HG03558 (cell line): ENCODE data around the gene EDIL3.
A peak's percentile ranks its signal among the peaks of the same experiment; 100 is the strongest.
"Not testable (repeated sequence)": the region's sequence is repeated elsewhere in the genome, so short reads cannot be mapped to it uniquely, and the experiment has no call there.

Experiments used
- ATAC-seq: cut with Tn5 transposase; IDR thresholded peaks from one replicate; pipeline ENCODE4 v1.9.1; 2021; ENCODE audit warnings: moderate number of reproducible peaks; ENCODE audit not compliant: unreplicated experiment; ENCODE audit errors: extremely low read depth

EDIL3 gene

GRCh38 chr5:84309850-84310249, 74.8 kb downstream of the EDIL3 start:
- not testable (repeated sequence) for ATAC-seq

DNA sequence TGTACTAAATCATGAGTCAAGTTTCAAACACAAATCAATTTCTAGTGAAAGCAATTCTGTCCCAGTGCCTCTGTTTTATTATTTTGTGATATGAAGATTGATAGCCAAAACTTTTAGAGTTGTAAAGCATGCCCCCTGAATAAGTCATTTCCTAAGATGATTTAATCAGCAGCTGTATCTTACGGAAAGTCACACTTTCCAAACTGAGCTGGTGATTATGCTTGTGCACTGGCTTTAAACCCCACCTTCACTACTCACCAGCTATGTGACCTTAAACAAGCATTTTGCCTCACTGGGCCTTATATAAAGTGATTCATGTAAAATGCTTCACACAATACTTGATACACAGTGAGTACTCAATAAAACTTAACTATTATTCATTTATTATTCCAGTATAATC, 78.1 kb downstream of the EDIL3 start:
- no peak for ATAC-seq

GRCh38 chr5:84304599-84304998, 80.1 kb downstream of the EDIL3 start:
- ATAC-seq, result no peak

DNA sequence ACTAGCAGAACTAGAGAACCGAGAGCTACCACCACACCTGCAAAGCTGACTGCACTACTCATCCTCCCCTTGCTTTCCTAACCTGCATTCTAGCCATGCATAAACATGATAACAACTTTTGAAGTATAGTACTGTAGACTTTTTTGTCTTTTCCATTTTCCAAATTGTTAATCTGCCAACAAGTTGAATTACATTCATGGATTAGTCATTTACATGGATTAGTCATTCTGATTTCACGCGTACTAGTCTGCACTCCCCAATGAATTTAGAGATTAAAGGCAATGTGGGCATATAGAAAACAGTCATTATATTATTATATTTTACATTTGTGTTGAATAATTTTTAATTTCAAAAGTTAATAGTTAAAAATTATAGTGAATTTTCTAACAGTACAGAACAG, 81.4 kb downstream of the EDIL3 start:
- ATAC-seq, result no peak

- ATAC-seq, result no peak
Observed at GRCh38 chr5:84301535-84301934, 83.1 kb downstream of the EDIL3 start.

- no peak for ATAC-seq
Observed at GRCh38 chr5:84299959-84300358, 84.7 kb downstream of the EDIL3 start.

DNA sequence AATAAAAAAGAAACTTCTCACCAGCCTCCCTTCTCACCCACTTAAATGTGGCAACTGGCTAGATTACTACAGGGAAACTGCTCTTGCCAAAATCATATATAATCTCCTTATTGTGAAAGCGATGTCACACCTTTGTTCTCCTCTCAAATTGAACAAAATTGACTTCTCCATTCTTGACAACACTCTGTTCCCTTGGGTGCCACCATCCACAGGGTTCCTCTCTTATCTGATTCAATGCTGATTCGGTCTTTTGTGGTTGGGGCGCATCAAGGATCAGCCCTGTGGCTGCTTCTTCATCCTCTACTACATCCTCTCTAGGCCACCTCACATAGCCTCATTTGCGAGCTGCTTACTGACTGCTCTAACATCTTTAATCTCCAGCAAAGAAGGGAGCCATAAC, 86.1 kb downstream of the EDIL3 start:
- no peak for ATAC-seq

DNA sequence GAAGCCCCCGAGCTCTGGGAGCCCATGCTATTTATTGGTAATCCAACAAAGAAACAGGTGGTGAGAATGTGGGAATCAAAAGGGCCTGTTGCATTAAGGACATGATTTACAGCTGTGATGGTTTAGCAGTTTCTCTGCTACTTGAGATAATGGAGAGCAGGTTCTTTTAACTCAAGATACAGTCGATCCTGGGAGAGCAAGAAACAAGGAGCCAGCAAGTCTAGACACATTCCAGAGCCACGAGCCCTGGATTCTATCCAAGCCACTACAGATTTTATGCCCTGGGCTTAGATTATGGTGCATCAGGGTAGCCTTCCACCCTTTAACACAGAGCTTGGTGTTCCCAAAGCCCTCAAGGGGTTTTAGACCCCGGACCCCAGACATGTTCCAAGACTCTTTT, 87.0 kb downstream of the EDIL3 start:
- not testable (repeated sequence) for ATAC-seq

DNA sequence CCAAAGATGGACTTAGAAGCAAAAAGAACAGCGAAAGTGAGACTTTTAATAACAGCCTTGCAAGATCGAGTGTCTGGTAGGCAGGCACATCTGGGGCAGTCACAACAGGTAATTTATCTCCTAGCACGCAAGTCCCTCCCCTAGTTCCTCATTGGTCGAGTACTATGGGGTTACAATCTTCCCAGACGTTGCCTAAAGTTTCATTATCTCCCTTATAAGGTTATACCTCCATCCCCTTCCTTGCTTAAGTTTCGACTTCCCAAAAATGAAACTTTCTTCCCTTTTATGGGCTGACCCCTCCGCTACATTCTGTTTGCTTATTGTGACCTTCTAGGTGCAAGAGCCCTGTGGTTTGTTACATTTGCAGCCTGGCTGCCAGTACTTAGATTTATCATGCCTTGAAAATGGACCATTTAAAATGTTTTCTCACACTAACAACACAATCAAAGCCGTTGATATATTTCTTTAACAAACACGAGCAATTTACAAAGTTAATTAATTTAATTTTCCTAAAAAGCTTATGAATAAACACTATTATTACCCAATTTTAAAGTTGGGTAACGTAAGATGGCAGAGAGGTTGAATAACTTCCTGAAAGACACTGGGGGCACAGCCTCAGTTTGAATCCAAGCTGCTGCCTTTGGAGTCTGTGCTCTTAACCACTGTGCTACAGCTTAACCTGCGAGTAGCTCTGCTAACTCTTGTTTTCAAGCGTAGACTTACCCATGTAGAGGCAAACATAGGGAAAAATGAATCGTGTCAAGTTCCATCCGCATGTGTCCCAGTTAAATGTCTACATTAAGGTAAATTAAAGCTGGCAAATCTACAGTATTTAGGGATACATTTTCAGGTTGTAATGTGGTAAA, 91.7 kb downstream of the EDIL3 start:
- ATAC-seq, result no peak

DNA sequence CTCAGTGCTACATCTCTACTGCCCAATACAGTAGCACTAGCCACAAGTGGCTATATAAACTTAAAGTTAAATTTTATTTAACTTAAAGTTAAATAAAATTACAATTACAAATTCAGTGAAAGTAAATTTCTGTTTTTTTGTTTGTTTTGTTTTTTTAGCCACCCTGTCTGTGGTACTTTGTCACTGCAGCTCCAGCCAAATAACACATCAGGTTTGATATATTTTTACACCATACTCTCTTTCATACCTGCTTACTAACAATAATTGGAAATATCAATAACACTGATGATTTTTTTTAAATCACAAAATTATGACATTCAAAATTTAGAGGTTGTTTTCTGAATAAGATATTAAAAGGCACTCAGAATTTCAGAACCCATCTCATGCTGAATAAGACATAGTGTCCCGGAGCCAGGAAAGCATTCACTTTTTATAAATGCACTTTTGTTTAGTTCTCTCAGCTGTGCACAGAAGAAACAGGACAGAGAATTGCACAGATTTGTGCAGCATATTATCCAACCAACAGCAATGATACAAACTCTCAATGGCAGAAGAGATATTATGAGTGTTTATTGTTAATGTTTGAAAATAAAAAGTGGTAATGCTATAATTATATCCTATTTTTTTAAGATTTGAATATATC, 92.6 kb downstream of the EDIL3 start:
- no peak for ATAC-seq

DNA sequence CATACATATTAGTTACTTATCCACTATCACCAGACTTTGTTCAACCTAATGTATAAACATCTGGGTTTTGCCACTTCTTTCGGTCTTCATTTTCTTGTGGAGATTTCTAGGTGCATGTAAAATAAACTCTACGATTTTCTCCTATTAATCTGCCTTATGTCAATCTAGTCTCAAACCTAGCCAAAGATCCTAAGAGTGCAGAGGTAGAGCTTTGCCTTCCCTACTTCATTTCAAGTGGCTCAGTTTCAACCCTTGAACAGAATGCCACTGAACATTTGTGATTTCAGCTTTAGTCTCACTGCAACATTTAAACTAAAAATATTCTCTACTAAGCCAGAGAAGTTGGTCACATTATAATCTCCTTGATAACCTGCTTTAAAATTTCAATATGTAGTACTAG, 94.0 kb downstream of the EDIL3 start:
- ATAC-seq, result no peak

DNA sequence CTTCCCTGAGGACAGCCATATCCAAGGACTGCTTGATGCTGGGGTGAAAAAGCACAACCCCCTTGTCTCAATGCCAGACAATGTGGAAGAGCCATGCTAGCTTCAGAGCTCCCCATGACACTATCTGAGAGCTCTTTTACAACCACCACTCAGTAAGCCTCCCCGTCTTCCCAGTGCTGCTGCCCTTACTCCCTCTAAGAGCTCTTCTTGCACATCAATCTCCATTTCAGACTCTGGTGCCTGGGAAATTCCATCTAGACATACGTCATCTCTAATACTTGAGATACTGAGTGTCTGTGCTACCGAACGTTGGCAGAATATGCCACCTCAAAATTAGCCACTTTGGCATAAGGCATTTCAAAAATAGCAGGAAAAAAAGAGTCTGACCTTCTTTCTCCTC, 94.5 kb downstream of the EDIL3 start:
- ATAC-seq, result no peak

DNA sequence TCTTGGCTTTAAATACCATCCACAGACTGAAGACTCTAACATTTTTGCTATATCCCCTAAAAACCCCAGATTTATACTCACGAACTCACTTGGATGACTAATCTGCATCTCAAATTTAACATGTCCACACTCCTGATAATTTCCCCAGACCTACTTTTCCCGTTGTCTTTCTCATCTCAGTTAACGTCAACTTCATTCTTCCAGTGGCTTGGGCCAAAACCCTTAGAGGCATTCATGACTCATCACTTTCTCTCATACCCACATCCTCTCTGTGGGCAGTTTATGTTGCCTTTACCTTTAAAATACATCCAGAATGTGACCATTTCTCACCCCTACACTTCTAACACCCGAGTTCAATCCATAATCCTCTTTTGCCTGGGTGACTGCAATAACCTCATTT, 96.7 kb downstream of the EDIL3 start:
- ATAC-seq, result peak; percentile 63

DNA sequence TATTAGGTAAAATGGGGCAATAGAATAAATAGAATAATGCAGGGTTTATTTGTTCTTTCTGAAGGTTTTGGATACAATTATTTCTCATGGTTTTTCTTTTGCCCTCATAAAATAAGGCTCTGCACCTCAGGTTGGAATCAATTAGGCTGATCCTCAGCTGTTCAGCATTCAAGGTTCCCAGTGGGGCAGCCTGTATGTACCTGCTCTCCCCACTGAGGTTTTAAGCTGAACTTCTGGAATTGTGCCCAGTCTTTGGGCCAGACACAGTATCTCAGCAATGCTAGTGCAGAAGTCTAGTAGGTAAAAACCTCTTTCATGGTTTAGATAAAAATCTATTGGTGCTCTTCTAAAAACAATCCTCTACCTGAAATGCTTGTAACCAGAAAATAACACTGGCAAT, 98.0 kb downstream of the EDIL3 start:
- ATAC-seq, result no peak

GRCh38 chr5:84285641-84286637, 98.7 kb downstream of the EDIL3 start:
- no peak for ATAC-seq

- no peak for ATAC-seq
Observed at GRCh38 chr5:84281383-84281782, 103.3 kb downstream of the EDIL3 start.

GRCh38 chr5:84279234-84279633, 105.4 kb downstream of the EDIL3 start:
- ATAC-seq, result no peak

DNA sequence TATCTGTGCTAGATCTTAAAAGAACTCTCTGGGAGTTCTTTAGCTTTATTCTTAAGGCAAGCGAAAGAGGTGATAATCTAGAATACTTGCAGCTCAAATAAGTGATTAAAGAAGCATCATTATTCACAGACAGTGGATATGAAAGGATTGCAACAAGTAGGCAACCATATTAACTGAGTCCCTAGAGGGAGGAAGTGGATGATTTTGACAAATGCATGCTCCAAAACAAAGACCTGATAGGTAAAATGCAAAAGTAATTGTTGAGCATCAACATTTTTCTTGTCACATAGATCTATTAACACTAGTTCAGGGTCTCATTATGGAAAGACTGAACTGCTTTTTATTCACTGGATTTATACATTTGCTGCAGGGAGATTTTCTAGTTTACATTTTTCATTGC, 109.1 kb downstream of the EDIL3 start:
- ATAC-seq, result no peak

GRCh38 chr5:84274585-84275468, 109.9 kb downstream of the EDIL3 start:
- ATAC-seq, result no peak

DNA sequence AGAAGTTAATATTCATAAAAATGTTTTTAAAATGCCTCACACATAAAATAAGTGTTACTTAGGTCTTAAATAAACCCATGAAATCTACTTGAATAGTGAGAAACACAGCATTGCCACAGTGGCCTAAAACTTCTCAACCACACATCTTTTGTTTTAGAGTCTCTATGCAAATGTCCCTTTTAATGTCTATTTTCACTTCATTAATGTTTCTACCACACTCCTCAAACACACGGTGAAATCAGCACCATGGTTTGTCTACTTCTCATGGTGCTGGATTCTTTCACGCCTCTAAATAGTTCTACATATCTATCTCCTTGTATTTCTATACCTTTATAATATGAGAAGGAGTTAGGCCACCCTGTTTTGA, 111.2 kb downstream of the EDIL3 start:
- no peak for ATAC-seq
